ENCODE results near the gene SKP2.
A peak's percentile ranks its signal among the peaks of the same experiment; 100 is the strongest.
"Not testable (repeated sequence)": the region's sequence is repeated elsewhere in the genome, so short reads cannot be mapped to it uniquely, and the experiment has no call there.

Gene SKP2

DNA sequence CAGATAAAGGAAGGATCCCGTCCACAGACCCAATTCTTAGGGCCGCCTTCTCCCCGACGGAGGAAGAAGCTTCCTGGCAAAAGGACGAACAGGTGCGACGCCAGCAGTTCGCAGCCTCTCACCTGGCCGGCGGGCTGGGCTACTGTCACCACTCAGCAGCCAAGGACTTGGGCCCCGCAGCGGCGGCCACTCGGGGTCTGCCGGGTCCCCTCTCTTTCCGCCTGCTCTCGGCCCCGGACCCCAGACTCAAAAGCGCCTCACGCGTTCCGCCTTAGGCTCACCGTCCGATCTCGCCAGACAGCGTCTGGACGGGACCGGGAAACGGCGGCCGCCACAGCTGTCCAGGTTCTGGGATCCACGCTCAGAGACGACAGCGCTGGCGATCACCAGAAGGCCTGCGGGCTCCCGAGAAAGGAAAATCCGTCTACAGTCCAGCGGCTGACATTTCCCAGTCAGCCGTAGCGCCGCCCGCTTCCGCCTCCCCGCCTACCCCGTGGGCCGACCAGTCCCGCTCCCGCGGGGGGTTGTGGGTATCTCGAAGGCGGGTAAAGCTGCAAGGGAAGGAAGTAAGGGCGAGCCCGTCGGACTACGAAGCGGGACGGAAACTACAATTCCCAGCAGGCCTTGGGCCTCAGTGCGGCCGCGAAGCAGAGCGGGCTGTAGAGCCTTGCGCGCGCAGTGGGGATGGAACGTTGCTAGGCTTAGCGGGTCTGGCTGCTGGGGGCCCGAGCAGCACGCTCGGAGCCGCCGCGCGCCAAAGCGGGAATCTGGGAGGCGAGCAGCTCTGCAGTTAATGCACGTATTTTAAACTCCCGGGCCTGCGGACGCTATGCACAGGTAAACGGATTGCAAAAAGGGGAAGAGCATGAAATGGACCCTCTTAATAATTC is at the start of gene SKP2, which contains the start of gene LMBRD2:
TSS of gene SKP2 (plus strand) at position 678 of the 890 bp plus-strand sequence. CDS start at position 830, 152 bp downstream.
TSS of gene LMBRD2 (minus strand) at position 454 of the 890 bp plus-strand sequence. CDS start 8,538 bp downstream, outside the sequence.
- peak; percentile 98 for DNase-seq

DNA sequence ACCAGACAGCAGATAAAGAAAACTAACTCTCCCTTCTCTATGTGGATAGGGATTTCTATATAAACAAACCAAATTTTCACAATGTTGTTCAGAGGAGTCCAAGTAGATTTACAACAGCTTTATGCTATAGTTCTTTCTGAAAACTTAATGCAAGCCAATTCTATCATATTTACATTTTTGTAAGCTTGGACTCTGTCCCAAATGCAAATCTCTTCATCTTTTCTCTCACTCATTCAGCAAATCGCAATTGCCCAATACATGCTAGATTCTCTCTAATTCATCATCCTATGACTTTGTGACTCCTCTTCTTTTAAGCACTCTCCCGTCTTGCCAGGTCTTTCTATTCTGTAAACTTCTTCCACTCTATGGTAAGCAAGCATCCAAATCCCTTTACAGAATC is 46.1 kb upstream of the SKP2 start:
- DNase-seq, result no peak

DNA sequence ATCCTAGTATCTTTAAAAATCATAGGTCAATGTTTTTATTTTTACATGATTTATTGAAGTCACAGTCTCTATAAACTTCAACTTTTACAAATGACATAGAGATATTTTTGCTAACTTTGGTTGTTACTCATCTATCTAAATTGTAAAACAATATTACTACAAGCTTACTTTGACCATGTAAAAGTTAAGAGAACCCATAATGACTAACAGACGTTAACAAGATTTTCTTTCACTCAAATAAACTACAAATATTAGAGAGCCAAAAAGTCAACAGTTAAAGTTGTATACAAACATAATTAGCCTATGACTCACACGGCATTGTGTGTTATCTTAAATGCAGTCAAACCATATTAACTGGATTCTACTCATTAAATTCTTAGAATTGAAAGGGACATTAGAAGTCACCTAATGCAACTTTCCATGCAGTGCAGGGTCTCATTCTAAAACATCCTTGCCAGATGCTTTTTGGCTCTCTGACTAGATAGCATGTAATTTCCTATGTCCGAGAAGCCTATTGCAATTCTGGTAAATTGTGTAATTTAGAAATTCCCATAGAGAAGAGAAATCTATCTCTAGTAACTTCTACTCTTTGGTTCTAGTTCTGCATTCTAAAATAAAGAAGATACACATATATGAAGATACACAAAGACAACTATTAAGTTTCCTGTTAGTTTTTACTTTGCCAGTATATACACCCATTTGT is 43.0 kb upstream of the SKP2 start:
- DNase-seq, result no peak

DNA sequence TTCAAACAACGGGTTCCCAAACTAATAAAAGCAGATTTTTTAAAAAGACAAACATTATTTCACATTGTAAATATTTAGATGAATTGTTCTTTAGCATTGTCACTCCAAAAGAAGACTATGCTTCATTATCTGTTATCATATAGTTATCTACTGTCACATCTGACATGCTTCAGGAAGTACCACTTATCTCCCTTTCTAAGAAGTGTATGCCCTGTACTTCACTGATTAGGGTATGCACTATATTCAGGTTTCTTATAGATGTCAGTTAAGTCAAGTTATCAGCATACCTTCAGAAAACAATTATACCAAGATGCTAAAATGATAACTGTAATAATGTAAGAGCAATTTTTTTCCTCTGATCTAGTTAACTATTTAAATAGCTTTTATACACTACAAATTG is 40.7 kb upstream of the SKP2 start:
- DNase-seq, result no peak

DNA sequence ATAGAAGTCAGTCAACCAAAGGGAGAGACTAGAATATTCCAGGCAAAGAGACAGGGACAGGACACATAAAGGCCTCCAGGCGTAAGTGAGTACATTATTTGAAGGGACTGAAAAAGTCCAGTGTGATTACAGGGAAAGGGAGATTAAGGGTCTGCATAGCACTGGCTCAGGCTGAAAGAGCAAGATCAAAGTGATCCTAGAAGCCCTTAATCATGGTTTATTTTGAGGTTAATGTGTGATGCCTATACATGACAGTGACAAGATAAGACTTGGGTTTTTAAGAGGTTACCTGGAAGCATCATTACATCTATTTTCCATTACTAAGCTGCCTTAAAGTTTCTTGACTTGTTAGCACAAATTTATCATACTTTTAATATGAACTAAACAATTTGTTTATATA is 26.0 kb upstream of the SKP2 start:
- no peak for DNase-seq

DNA sequence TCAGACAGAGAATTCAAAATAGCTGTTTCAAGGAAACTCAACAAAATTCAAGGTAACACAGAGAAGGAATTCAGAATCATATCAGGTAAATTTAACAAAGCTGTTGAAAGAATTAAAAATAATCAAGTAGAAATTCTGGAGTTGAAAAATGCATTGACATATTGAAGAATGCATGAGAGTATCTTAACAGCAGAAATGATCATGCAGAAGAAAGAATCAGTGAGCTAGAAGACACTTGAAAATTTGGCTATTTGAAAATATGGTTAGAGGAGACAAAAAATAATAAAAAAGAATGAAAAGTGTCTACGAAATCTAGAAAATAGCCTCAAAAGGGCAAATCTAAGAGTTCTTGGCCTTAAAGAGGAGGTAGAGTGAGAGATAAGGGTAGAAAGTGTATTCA is 23.1 kb upstream of the SKP2 start:
- DNase-seq, result no peak

DNA sequence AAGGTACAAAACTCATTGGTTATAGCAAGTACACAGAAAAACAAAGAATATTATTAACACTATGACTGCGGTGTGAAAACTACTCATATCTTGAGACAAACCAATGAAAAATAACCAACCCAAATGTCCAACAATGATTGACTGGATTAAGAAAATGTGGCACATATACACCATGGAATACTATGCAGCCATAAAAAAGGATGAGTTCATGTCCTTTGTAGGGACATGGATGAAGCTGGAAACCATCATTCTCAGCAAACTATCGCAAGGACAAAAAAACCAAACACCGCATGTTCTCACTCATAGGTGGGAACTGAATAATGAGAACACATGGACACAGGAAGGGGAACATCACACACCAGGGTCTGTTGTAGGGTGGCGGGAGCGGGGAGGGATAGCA is 22.2 kb upstream of the SKP2 start:
- DNase-seq, result not testable (repeated sequence)

DNA sequence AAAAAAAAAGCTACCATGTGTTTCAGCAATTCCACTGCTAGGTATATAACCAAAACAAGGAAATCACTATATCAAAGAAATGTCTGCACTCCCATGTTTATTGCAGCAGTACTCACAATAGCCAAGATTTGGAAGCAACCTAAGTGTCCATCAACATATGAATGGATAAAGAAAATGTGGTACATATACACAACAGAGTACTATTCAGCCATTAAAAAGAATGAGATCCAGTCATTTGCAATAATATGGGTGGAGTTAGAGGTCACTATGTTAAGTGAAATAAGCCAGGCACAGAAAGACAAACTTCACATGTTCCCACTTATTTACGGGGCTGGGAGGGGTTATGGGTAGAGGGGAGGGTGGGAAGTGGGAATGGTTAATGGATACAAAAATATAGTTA is 18.9 kb upstream of the SKP2 start:
- DNase-seq, result not testable (repeated sequence)

DNA sequence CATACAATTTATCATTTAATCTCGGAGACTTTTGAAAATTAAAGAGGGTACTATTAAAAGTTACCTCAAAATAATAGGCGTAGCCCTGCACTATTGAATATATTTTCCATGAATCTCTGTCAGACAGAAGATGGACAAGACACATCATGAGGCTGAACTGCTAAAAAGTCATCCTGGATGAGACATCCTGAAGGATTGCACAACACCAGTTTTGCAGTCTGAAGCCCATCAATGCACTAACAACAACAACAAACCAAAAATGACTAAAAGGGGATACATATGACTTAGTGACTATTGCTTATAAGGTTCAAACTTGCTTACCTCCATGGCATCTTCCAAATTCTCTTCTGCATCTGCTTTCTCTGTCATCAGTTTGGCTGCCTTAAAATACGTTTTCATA is 15.9 kb upstream of the SKP2 start:
- DNase-seq, result no peak

DNA sequence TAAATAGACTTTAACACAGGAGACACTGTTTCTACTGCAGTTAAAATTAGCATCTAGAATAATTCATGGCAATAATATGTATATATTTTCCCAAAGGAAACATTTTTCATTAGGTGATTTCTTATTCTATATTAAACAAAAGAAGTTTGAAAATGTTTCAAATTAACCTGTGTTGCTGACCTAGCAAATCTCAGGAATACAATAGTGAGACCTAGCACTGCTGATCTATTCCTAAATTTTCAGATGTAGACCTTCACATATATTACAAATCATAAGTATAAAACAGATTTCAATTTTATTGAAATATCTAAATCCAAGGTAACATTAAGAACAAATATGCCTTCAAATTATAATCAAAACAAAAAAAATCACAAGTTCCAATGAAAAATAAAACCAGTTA is 15.3 kb upstream of the SKP2 start:
- no peak for DNase-seq

DNA sequence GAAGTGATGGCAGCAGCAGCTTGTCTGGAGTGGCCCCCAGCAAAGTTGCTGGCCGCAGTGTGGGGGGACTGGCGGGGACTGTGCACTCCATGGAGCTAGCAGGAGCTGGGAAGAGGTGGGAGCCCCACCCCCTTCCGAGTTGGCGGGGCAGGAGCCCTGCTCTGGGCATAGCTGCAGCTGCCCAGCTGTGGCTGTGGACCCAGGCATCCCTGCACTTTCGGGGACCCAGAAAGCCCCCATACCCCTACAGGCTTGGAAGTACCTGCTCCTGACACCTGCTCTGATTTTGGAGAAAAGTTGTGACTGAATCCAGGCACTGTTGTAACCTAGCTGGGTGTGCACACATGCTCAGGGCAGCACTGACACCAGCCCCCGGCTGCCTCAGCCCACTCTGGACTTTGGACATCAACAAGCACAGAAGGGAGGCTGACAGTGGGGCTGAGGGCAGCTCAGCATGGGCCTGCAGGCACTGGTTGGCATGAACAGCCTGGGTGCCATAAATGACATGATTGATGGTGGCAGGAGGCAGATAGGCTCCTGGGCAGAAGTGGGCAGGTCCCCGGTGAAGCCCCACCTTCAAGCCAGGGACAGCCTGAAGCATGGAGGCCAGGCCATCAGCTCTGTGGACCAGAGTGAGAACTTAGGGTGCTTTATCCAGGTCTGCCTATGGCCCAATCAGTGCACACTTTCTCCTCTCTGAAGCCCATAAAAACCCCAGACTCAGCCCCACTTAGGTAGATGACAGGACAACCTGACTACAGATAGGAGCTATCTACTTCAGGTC is 12.8 kb upstream of the SKP2 start:
- no peak for DNase-seq

DNA sequence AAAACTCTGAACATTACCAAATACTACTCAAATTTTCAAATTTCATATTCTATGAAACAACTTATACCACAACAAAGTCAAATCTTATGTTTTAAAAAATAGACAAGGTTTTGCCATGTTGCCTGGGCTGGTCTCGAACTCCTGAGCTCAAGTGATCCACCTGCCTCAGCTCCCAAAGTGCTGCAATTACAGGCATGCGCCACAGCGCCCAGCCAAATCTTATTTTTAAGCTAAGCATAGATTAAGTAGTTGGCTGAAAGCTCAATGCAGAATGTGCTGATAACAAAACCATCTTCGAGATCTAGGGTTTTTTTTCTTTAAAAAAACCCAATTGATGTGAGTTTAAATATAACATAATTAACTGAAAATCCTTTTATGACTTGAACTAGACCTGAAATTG is 6.6 kb upstream of the SKP2 start:
- DNase-seq, result no peak

DNA sequence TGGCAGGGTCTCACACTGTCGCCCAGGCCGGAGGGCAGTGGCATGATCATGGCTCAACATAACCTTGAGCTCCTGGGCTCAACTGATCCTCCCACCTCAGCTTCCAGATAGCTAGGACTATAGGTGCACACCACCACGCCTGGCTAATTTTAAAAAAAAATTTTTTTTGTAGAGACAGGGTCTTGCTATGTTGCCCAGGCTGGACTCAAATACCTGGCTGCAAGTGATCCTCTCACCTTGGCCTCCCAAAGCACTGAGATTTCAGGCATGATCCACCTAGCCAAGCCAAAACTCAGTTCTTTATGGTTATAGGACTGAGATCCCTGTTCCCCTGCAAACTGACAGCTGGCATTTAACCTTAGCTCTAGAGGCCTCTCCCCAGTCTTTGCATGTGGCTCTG is 5.5 kb upstream of the SKP2 start:
- no peak for DNase-seq

DNA sequence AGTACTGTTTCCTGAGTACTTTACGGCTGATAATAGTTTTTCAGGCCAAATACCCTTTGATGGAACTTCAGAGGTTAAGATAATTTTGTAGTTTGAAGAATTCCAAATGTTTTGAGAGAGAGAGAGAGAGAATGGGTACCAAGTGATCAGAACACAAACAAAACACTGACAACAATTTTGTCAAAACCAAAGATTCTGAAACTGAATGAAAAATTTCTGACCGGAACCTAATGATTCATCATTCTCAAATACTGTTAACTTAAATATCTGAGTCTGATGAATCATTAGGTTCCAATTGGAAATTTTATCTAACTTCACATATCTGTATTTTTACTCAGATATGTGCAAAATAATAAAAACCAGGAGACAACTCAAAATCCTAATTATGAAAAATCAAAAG is 4.2 kb upstream of the SKP2 start:
- DNase-seq, result no peak

DNA sequence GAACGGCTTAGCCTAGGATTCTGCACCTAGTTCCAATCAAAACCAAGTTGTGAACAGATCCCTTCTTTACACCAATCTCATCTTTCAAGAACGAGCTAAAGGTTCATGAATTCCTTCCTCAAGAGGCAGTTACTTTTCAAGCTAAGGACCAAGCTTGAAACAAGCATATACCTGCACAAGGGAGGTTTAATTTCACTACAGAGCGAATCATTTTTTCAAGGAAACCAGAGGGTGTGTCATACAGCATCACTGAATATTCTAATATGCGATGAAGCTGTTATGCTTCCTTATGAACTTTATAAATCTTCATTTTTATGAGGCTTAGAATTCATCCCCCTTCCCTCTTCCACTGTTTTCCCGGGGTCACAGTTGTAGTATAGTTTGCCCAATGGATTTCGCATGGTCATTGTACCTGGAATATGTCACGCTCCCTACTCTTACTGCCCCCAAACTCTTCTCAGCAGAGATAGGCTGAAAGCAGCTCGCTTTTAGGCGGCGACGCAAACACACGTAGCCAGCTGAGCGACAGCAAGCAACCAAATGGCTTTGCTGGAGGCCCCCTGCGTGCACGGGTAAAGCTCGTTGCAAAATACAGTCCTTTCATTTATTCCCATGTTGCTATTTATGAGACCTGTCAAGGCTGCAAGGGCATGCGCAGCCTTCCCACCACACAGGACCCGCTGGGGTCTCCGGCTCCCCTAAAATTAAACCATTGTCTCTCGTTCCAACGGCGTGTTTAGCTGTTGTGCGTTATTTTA is 1.1 kb upstream of the SKP2 start:
- DNase-seq, result peak; percentile 31

DNA sequence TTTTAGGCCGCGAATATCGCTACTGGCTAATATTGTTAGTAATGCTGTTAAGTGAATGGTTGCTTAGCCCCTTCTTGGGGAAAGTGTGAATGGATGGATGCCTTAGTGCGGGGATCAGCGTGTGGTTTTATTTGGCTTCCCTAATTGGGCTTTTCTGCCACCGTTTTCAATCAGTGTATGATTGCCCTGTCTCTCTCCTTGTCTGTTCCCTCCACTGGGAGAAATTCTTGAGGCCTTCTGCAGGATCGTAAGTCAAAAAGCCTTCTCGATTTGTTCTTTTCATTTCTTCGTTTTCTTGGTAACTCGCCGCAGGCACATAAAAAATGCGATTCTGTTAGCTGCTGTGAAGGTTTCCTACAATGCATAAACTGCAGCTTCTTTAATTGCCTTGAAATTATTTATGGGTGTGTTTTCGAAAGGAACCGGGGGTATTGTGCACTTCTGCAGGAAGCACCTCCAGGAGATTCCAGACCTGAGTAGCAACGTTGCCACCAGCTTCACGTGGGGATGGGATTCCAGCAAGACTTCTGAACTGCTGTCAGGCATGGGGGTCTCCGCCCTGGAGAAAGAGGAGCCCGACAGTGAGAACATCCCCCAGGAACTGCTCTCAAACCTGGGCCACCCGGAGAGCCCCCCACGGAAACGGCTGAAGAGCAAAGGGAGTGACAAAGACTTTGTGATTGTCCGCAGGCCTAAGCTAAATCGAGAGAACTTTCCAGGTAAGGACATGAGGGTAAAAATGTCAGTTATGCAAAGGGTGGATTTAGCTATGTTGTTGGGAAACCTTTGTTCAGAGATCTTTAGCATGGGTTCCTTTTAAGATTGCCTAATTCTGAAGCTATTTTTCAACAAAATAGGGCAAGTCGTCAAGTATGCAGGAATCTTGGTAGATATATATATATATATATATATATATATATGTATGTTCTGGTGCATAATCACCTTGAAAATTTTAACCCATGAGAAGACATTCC is 700 bp downstream of the SKP2 start:
- DNase-seq, result no peak

DNA sequence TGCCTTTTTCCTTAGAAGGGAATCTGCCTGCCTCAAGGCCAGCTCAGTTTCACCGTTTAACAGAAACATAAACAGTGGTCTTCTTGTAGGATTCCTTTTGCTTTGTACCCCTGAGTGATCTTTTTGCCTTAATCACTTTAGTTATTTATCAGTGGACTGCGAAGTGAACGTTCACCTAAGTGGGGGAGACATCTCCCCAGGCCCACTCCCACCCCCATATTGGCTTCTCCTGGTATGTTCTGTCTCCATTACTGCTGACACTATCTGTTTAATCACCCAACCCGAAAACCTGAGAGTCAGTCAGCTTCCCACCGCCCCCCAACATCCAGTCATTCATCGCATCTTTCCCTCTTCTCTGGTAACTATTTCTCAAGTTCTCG is 1.4 kb downstream of the SKP2 start:
- DNase-seq, result no peak

DNA sequence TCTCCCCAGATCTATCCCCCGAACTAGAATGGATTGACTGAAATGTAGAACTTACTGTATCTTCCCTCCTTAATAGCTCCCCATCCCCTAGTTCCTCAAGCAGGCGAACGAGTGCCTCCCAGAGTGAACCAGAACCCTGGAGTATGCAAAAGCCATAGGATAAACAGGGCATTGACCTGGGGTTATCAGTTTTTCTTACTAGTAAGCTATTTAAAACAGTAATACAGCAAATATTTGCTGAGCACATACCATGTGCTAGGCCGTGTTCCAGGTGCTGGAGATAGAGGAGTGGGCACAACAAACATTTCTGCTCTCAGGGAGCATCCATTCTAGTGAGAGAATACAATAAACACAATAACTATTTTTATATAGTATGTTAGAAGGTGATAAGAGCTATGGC is 1.8 kb downstream of the SKP2 start:
- no peak for DNase-seq

DNA sequence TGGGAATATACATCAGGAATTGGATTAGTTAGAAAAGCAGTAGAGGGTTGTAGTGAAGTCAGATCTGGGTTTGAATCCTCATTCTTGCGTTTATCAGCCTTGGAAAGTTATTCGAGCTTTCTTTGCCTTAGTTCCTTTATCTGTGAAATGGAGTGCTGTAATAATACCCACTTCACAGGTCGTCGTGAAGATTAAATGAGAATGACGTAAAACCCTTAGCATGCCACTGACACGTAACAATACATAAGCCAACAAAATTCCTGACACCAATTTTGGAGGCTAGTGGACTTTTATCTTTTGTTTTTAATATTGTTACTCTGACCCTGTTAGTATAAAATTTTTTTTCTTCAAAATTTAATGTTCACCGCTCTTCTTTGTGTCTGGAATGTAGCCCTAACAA is 3.4 kb downstream of the SKP2 start:
- no peak for DNase-seq

DNA sequence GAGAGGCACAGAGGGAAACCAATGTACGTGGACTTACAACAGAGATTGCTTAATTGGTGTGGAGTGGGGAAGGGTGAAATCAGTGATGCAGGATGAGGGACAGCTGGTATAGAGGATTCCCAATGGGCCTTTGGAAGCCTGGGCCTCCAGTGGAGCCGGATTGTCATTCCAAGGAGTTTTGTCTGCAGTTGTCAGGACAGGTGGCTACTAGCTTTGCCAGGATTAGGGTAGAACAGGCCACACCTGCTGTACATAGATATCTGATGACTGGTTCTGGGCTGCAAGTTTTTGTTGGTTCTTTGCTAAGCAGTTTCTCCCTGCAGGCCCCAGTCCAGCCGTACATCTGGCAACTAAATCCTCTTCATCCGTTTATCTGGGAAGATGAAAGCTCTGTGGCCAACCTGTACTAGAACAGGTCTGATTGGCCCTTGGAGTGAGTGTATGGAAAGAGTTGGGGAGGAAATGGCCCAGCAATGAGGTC is 4.2 kb downstream of the SKP2 start:
- DNase-seq, result no peak

DNA sequence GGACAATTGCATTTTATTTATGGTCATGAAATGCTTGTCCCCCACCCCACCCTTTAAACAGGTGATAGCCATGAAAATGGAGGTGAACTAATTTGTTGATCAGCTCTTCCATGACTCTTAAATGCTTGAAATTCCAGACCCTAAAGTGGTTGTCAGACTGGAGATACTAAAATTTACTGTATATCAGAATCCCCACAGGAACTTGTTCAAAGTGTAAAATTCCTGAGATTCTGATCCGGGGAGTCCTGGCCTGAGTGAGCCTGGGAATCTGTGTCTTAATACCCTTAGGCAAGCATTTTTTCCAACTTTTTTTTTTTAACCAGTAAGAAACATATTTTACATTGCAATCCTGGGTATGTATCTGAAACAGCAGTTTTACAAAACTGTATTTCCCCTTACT is 4.7 kb downstream of the SKP2 start:
- no peak for DNase-seq
